HL-60 (cell line): Measurements from ENCODE around the gene DAGLA.

Source experiments
- DNase-seq, 2 experiments: peaks; one replicate each; pipeline ENCODE4 v3.0.0-alpha.2; 2010 to 2020; ENCODE audit warnings: low read depth in 1 of 2, low spot score in 1 of 2
- H3K27ac ChIP-seq: fragments of 250-450 bp; sonication (Bioruptor Pico); replicated peaks from 2 replicates; pipeline ENCODE4 v1.5.1; 2020; ENCODE audit warnings: mild to moderate bottlenecking, moderate library complexity
- H3K27me3 ChIP-seq: fragments of 250-450 bp; sonication (Bioruptor Pico); 2 replicates; pipeline ENCODE4 v1.5.1; 2021; ENCODE audit warnings: mild to moderate bottlenecking, moderate library complexity; ENCODE audit not compliant: insufficient read depth, poor library complexity, severe bottlenecking
- H3K4me3 ChIP-seq: replicated peaks from 2 replicates; pipeline ENCODE4 v1.5.1; 2011; ENCODE audit warnings: mild to moderate bottlenecking, control low read depth, low read length; ENCODE audit not compliant: insufficient read depth
- GABPA ChIP-seq: IDR thresholded peaks from 2 replicates; pipeline ENCODE4 v1.6.1; 2012; ENCODE audit warnings: low read depth
- POLR2AphosphoS5 ChIP-seq: IDR thresholded peaks from 2 replicates; pipeline ENCODE4 v1.6.1; 2012; ENCODE audit warnings: low read depth
- SPI1 ChIP-seq: IDR thresholded peaks from 2 replicates; pipeline ENCODE4 v1.6.1; 2012; ENCODE audit warnings: low read depth, mild to moderate bottlenecking, borderline replicate concordance
- TF ChIP-seq, protein P1 (sequence below): IDR thresholded peaks from one replicate; pipeline ENCODE4 v1.5.1; 2011; ENCODE audit warnings: low read length, control low read depth, inconsistent platforms; ENCODE audit not compliant: insufficient read depth
- TF ChIP-seq, protein P2 (sequence below): IDR thresholded peaks from 2 replicates; pipeline ENCODE4 v1.6.1; 2012; ENCODE audit warnings: low read depth; ENCODE audit not compliant: insufficient replicate concordance

DAGLA gene

DNA sequence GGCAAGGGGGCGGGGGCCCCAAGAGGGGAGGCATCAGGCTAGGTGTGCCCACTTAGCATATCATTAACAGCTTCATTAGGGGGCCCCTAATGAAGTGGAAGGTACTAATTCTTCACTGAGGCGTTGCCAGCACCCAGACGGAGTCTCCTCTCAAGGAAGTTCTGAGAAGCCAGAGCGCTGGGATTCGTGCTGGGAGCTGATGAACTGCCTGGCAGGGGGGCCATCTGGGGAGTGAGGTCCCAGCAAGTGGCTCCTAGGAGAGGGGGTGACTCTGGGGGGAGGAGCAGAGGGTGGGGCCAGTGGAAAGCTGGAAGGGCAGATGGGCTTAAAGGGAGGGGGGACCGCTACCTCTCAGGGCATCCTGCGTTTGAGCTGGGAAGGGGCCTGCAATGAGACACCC lies 29.8 kb downstream of the DAGLA start:
- H3K4me3 ChIP-seq, result no peak overlapping the region
- TF ChIP-seq, protein P1, sequence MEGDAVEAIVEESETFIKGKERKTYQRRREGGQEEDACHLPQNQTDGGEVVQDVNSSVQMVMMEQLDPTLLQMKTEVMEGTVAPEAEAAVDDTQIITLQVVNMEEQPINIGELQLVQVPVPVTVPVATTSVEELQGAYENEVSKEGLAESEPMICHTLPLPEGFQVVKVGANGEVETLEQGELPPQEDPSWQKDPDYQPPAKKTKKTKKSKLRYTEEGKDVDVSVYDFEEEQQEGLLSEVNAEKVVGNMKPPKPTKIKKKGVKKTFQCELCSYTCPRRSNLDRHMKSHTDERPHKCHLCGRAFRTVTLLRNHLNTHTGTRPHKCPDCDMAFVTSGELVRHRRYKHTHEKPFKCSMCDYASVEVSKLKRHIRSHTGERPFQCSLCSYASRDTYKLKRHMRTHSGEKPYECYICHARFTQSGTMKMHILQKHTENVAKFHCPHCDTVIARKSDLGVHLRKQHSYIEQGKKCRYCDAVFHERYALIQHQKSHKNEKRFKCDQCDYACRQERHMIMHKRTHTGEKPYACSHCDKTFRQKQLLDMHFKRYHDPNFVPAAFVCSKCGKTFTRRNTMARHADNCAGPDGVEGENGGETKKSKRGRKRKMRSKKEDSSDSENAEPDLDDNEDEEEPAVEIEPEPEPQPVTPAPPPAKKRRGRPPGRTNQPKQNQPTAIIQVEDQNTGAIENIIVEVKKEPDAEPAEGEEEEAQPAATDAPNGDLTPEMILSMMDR, result no peak
- TF ChIP-seq, protein P2, sequence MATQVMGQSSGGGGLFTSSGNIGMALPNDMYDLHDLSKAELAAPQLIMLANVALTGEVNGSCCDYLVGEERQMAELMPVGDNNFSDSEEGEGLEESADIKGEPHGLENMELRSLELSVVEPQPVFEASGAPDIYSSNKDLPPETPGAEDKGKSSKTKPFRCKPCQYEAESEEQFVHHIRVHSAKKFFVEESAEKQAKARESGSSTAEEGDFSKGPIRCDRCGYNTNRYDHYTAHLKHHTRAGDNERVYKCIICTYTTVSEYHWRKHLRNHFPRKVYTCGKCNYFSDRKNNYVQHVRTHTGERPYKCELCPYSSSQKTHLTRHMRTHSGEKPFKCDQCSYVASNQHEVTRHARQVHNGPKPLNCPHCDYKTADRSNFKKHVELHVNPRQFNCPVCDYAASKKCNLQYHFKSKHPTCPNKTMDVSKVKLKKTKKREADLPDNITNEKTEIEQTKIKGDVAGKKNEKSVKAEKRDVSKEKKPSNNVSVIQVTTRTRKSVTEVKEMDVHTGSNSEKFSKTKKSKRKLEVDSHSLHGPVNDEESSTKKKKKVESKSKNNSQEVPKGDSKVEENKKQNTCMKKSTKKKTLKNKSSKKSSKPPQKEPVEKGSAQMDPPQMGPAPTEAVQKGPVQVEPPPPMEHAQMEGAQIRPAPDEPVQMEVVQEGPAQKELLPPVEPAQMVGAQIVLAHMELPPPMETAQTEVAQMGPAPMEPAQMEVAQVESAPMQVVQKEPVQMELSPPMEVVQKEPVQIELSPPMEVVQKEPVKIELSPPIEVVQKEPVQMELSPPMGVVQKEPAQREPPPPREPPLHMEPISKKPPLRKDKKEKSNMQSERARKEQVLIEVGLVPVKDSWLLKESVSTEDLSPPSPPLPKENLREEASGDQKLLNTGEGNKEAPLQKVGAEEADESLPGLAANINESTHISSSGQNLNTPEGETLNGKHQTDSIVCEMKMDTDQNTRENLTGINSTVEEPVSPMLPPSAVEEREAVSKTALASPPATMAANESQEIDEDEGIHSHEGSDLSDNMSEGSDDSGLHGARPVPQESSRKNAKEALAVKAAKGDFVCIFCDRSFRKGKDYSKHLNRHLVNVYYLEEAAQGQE, result no peak
- TF ChIP-seq GABPA (no peak), POLR2AphosphoS5 (no peak), SPI1 (no peak)
- no peak for DNase-seq
- H3K27me3 ChIP-seq, result no peaks in the 10 kb centered on the region
- H3K27ac ChIP-seq, result no peak overlapping the region

DNA sequence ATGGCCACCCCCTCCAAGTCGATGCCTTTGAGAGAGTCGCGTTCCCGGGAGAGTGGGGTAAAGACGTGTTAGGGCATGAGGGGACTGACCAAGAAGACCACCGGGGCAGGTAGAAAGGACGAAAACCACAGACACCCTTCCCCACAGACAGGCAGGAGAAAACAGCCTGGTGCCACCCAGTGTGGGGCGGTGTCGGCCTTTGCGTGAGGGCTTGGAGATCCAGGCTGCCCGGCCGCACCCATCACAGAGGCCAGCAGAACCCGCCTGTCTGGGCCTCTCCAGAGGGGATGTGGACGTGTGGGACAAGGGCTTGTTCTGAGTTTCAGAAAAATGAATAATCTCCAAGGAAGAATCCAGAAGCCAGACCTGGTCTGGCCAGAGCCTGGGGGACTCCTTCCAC lies 30.8 kb downstream of the DAGLA start:
- no peaks in the 10 kb centered on the region for H3K27me3 ChIP-seq
- TF ChIP-seq, protein P2, result no peak
- TF ChIP-seq POLR2AphosphoS5, result no peak
- H3K27ac ChIP-seq, result no peak overlapping the region
- DNase-seq, result no peak
- H3K4me3 ChIP-seq, result no peak overlapping the region

DNA sequence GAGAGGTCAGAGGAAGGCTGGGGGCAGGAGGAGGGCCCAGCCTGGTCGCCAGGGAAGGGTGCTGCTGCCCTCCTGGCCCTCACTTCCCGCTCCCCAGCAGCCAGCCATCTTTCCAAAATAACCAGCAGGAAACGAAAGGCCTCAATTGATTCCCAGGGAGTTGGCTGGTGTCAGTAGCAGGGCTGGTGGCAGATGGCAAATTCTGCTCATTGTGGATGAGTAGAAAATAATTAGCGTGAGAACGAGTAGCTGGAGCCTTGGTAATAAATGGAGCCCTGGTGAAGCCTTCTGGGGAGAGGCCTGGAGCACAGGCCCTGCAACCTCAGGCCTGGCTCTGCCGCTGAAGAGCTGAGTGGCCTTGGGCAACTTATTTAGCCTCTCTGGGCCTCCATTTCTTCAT lies 31.3 kb downstream of the DAGLA start:
- DNase-seq, result no peak
- TF ChIP-seq, protein P2, result no peak
- TF ChIP-seq, protein P1, result no peak
- TF ChIP-seq SPI1 (no peak), GABPA (no peak), POLR2AphosphoS5 (no peak)
- Histone ChIP-seq H3K27ac (no peak overlapping the region), H3K27me3 (no peaks in the 10 kb centered on the region), H3K4me3 (no peak overlapping the region)

DNA sequence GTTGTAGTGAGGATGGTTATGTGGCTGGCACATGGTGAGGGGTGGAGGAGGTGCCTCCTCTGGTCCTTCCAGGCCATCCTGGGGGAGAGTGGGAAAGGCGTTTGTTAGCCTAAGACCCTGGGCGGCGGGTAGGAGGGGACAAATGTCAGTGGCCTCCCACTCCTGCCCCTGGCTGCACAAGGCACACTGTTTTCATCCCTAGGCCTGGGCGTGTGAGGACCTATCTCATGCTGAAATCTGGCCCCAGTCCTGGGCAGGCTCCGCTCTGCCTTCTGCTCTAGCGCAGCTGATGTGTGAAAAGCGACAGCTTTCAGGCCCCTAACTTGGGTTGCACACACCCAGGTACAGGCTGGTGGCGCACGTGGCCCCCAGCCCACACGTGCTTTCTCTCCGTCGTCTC lies 32.1 kb downstream of the DAGLA start:
- DNase-seq, result no peak
- H3K27ac ChIP-seq, result no peak overlapping the region
- TF ChIP-seq, protein P1, result no peak
- TF ChIP-seq, protein P2, result no peak
- TF ChIP-seq GABPA (no peak), POLR2AphosphoS5 (no peak), SPI1 (no peak)

More for the DNA sequence above, 32.1 kb downstream of the DAGLA start:
- Histone ChIP-seq H3K4me3 (no peak overlapping the region), H3K27me3 (no peaks in the 10 kb centered on the region)
